K562 (cell line): ENCODE results near the gene CYB5D1. TPM values are rescaled to one million over a fixed set of nuclear protein-coding genes. Genes with fewer than 3 reads are reported as not detected.

Experiments used
- ATAC-seq: fragments of 200-7000 bp; cut with Tn5 transposase; 3 replicates; pipeline ENCODE4 v1.9.1; 2020; ENCODE audit warnings: moderate library complexity
- BruUV-seq: library from RNA; stranded (reverse); fragments of 400-500 nt; replicated peaks from 2 replicates; lab custom pipeline; 2021; lab: Mats Ljungman, UMichigan
- CTCF ChIA-PET: fragments of 300-600 bp; formaldehyde crosslinking; extraction: SDS; loops from one replicate; lab custom pipeline; 2021; ENCODE audit warnings: low intra/inter-chr PET ratio; lab: Yijun Ruan, JAX
- POLR2A ChIA-PET: fragments of 300-600, 350-650 bp; sonication (Branson Sonifier 250); formaldehyde crosslinking; extraction: SDS; loops from one replicate; lab custom pipeline; 2021; ENCODE audit warnings: antibody characterized with exemption, inconsistent platforms; lab: Yijun Ruan, JAX
- DNase-seq, 4 experiments: peaks; one replicate each; pipeline versions ENCODE4 v3.0.0 to v3.0.0-alpha.2; 2011 to 2018; ENCODE audit warnings: low spot score in 3 of 4, mixed read lengths in 3 of 4; ENCODE audit errors: extremely low read depth in 1 of 4
- FAIRE-seq: peaks from 2 replicates; lab custom pipeline; 2011; peaks lifted over from hg19 to GRCh38; lab: Jason Lieb, UNC
- H2AFZ ChIP-seq: 2 replicates; pipeline ENCODE4 v1.6.0; 2011; ENCODE audit warnings: low read depth, low read length, control low read depth, inconsistent platforms
- H3K27ac ChIP-seq: fragments of 200-600 bp; 3 replicates; pipeline ENCODE4 v1.8.0; 2011; ENCODE audit warnings: low read depth, mild to moderate bottlenecking, control low read depth, inconsistent platforms, low read length, moderate library complexity, mixed read lengths; ENCODE audit errors: extremely low read depth
- H3K27me3 ChIP-seq, 2 experiments: fragments of 300-600 bp in 1 of 2; 2 replicates in 1 of 2; 3 replicates in 1 of 2; pipeline versions ENCODE4 v1.6.0 to v1.8.0; 2011; ENCODE audit warnings: inconsistent platforms in 2 of 2, low read length in 2 of 2, mild to moderate bottlenecking in 1 of 2, mixed read lengths in 1 of 2, moderate library complexity in 1 of 2; ENCODE audit not compliant: control insufficient read depth in 2 of 2, insufficient read depth in 2 of 2
- H3K36me3 ChIP-seq: fragments of 300-600 bp; 3 replicates; pipeline ENCODE4 v1.8.0; 2011; ENCODE audit warnings: mild to moderate bottlenecking, low read length, inconsistent platforms; ENCODE audit not compliant: control insufficient read depth, insufficient read depth
- H3K4me1 ChIP-seq, 2 experiments: fragments of 200-600 bp in 1 of 2; replicated peaks in 1 of 2; 2 replicates in 1 of 2; 3 replicates in 1 of 2; pipeline versions ENCODE4 v1.5.1 to v1.8.0; 2011; ENCODE audit warnings: inconsistent platforms in 2 of 2, low read length in 2 of 2, mild to moderate bottlenecking in 1 of 2, mixed read lengths in 1 of 2, moderate library complexity in 1 of 2; ENCODE audit not compliant: control insufficient read depth in 2 of 2, insufficient read depth in 2 of 2
- H3K4me2 ChIP-seq: 2 replicates; pipeline ENCODE4 v1.6.1; 2011; ENCODE audit warnings: low read length, control low read depth, inconsistent platforms, mixed read lengths; ENCODE audit not compliant: insufficient read depth
- H3K4me3 ChIP-seq: fragments of 200-600 bp; sonication (generic), shearing (Covaris generic); 2 replicates; pipeline ENCODE4 v1.5.1; 2016; ENCODE audit warnings: control low read depth, inconsistent platforms
- H3K79me2 ChIP-seq: fragments of 200-600 bp; 3 replicates; pipeline ENCODE4 v1.8.0; 2011; ENCODE audit warnings: low read length, inconsistent platforms; ENCODE audit not compliant: control insufficient read depth, insufficient read depth
- H3K9ac ChIP-seq, 2 experiments: 2 replicates each; pipeline versions ENCODE4 v1.6.0 to v1.6.1; 2011; ENCODE audit warnings: low read depth in 2 of 2, low read length in 2 of 2, control low read depth in 1 of 2, inconsistent platforms in 1 of 2, mild to moderate bottlenecking in 1 of 2, mixed read lengths in 1 of 2; ENCODE audit not compliant: insufficient read depth in 1 of 2
- H3K9me1 ChIP-seq: one replicate; pipeline ENCODE4 v1.6.0; 2011; ENCODE audit warnings: inconsistent platforms, mild to moderate bottlenecking, low read length, moderate library complexity; ENCODE audit not compliant: control insufficient read depth, insufficient read depth
- H3K9me3 ChIP-seq: replicated peaks from 2 replicates; pipeline ENCODE4 v1.5.1; 2011; ENCODE audit warnings: low read depth, low read length, inconsistent platforms; ENCODE audit not compliant: control insufficient read depth, insufficient read depth
- H4K20me1 ChIP-seq: replicated peaks from 2 replicates; pipeline ENCODE4 v1.6.1; 2011; ENCODE audit warnings: low read length, inconsistent platforms, mixed read lengths; ENCODE audit not compliant: control insufficient read depth, insufficient read depth
- CREBBP ChIP-seq: IDR thresholded peaks from one replicate; pipeline ENCODE4 v1.6.1; 2012; ENCODE audit warnings: low read depth, mild to moderate bottlenecking, control low read depth, inconsistent platforms, low read length
- KDM2B ChIP-seq: fragments of 250-450 bp; sonication (Bioruptor Pico); IDR thresholded peaks from 2 replicates; pipeline ENCODE4 v1.8.0; 2021; ENCODE audit warnings: mild to moderate bottlenecking, moderate library complexity
- KLF6 ChIP-seq: fragments of 250-450 bp; sonication (Bioruptor Pico); IDR thresholded peaks from 2 replicates; pipeline ENCODE4 v1.4.0; 2020; ENCODE audit warnings: mild to moderate bottlenecking, moderate library complexity, borderline replicate concordance
- RBM25 ChIP-seq: fragments of 200-400 bp; formaldehyde crosslinking; IDR thresholded peaks from 2 replicates; pipeline ENCODE4 v1.6.1; 2018; ENCODE audit warnings: low read length, low read depth, moderate library complexity; ENCODE audit not compliant: severe bottlenecking
- RFX5 ChIP-seq: IDR thresholded peaks from 2 replicates; pipeline ENCODE4 v1.6.1; 2011; ENCODE audit warnings: low read depth, mild to moderate bottlenecking, improper control_type of control experiment, low read length
- TEAD4 ChIP-seq, 2 experiments: sonication (generic) in 1 of 2; formaldehyde crosslinking in 1 of 2; IDR thresholded peaks; 2 replicates each; pipeline versions ENCODE4 v1.6.1 to v1.8.0; 2012 to 2022; ENCODE audit warnings: borderline replicate concordance in 1 of 2, inconsistent platforms in 1 of 2, low read length in 1 of 2, mild to moderate bottlenecking in 1 of 2, missing genetic modification reagents in 1 of 2
- WGBS: fragments of 100-300 bp; shearing (Covaris generic); methylation state at CpG from one replicate; pipeline ENCODE4 v1.1.6; 2016; ENCODE audit warnings: low coverage, mixed read lengths; ENCODE audit not compliant: insufficient coverage; ENCODE audit errors: missing lambda C conversion rate; 5-methylcytosine and 5-hydroxymethylcytosine counted together
- in situ Hi-C: fragments of 300-500 bp; cut with MboI; formaldehyde crosslinking; loops from 4 replicates; pipeline ENCODE4 v1.15.0; 2018; ENCODE audit warnings: inconsistent platforms, mixed read lengths
- intact Hi-C: fragments of 100-400 bp; cut with micrococcal nuclease; formaldehyde crosslinking; loops from 2 replicates; pipeline ENCODE4 v1.14.2; 2022
- polyA plus RNA-seq, 8 experiments: library from polyadenylated mRNA; depleted of rRNA in 4 of 8; stranded (reverse) in 5 of 8; unstranded in 3 of 8; fragments of >200 nt; fragmentation: Nextera tagmentation in 2 of 8; fragmentation: Illumina TruSeq in 1 of 8; extraction: Ambion mirVana in 2 of 8; extraction: Trizol in 1 of 8; gene quantifications; 2 replicates each; pipeline versions ENCODE4 v1.2.1 to v1.2.3, GENCODE V29; 2011 to 2014; ENCODE audit warnings: inconsistent platforms in 1 of 8, missing spikeins in 1 of 8
- total RNA-seq, 7 experiments: library from RNA; depleted of rRNA in 6 of 7; stranded (reverse); fragments of >200 nt in 6 of 7; fragmentation: Illumina TruSeq in 2 of 7; extraction: Trizol in 2 of 7; gene quantifications; 2 replicates each; pipeline versions ENCODE4 v1.2.1 to v1.2.3, GENCODE V29; 2011 to 2021; ENCODE audit warnings: low replicate concordance in 1 of 7

Gene CYB5D1
- total and polyA plus RNA-seq, 9 of the 15 experiments (the other 6 are each of a cell fraction or from before 2014, with no cell fraction given): 2.4 to 7.9 (median 5.7) TPM

- in situ Hi-C loops: no loop called here
- Histone ChIP-seq H3K36me3 (no peaks in the 10 kb centered on the region), H3K4me1 (peaks cover 4 to 26% of the 10 kb centered on the region in 2 experiments; a peak in 4 of 5 replicates), H3K27ac (no peak overlapping the region), H3K4me3 (no peak overlapping the region), H4K20me1 (no peaks in the 10 kb centered on the region), H3K27me3 (peaks cover 14 to 22% of the 10 kb centered on the region in 2 experiments; a peak in 4 of 5 replicates), H3K9me3 (no peaks in the 10 kb centered on the region), H2AFZ (no peak overlapping the region), H3K79me2 (no peaks in the 10 kb centered on the region), H3K9me1 (no peaks in the 10 kb centered on the region), H3K9ac (no peak overlapping the region), H3K4me2 (no peak overlapping the region)
- no TSS peak for BruUV-seq
- CTCF ChIA-PET: no interaction called here
- ATAC-seq (no peak), DNase-seq (no peak), FAIRE-seq (no peak)
- intact Hi-C loops: loop anchor here (10.0 kb wide), 2 partner anchors 64 to 294 kb away; partner anchors contain the start of gene HES7
- 30% methylated on average over 8 of the region's 8 CpGs for WGBS
- TF ChIP-seq KLF6 (CRISPR knock-in tag): no peak
- TF ChIP-seq CREBBP: no peak
- TF ChIP-seq RFX5: no peak
- TF ChIP-seq KDM2B (CRISPR knock-in tag): no peak
- no peak for TF ChIP-seq RBM25
- no peak for TF ChIP-seq TEAD4 (IDR thresholded peaks at IDR 0.05; ENCODE audit: low read length)
- no peak for TF ChIP-seq TEAD4 (CRISPR knock-in tag; IDR thresholded peaks at IDR 0.05; ENCODE audit: borderline replicate concordance)
- POLR2A ChIA-PET: no interaction called here
Measured at GRCh38 chr17:7830616-7831015, 27.2 kb upstream of the CYB5D1 start.
